NAMALWA (cell line): Measurements from ENCODE around the gene SCUBE2.
"Not testable (repeated sequence)": the region's sequence is repeated elsewhere in the genome, so short reads cannot be mapped to it uniquely, and the experiment has no call there.

Experiments
- DNase-seq: peaks from one replicate; pipeline ENCODE4 v3.0.0-alpha.2; 2015; ENCODE audit warnings: low spot score

SCUBE2 gene

DNA sequence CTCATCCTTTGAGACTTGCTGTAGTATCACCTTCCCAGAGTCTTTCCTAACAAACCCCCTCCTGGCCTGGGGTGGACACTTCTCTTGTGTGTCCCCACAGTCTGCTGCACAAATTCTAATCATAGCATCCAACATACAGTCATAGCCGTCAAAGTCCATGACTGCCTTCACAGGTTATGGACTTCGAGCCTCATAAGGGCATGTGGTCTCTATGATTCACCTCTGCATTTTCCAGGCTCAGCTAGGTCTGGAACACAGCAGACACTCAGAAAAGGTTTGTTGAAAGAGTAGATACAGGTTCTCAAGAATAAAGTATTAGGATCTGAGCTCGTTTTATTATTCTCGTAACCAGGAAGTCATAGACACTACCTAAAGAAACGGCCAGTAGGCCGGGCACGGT is 13.2 kb upstream of the SCUBE2 start:
- no peak for DNase-seq

DNA sequence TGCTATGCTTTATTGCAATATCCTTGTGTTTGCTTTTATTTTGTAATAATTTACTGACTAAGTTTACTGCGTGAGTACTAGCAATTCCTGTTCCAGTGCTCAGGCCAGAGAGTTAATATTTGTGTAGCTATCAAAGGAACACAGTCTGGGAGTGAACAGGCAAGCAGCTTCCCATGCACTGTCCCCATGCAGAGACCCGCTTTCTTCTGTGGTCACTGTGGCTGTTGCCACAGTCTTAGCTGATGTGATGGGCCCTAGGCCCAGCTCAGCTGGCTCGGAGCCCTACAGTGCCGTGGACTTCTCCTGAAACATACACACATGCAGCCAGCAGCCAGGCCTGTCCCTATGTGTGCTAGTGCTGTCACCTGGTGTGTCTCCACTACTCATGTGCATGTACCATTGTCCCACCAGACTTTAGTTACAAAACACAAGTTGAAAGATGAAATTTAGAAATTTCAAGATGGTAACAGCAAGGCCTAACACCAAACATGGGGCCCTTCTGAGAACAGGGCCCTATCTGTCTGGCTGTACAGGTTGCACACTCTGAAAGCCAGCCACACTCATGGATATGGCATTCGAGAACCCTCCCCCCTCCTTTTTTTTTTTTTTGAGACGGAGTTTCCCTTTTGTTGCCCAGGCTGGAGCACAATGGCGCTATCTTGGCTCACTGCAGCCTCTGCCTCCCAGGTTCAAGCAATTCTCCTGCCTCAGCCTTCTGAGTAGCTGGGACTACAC is 12.3 kb upstream of the SCUBE2 start:
- no peak for DNase-seq

DNA sequence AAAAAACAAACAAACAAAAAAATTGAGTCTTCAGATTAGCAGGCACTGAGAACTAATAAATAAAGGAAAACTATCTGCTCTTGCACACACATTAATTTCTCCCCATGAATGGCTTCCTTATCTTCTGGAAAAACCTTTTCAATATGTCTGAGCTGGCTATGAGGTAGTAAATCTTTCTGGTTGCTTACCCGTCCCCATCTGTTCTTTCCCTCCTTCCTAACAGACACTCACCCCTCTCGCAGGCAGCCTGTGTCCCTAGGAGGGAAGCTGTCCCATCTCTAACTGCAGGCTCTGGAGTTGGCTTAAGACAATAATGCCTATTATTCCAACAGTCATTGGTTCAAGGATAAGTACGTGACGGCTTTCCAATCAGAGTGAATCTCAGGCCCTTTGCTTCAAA is 8.2 kb upstream of the SCUBE2 start:
- DNase-seq, result no peak

DNA sequence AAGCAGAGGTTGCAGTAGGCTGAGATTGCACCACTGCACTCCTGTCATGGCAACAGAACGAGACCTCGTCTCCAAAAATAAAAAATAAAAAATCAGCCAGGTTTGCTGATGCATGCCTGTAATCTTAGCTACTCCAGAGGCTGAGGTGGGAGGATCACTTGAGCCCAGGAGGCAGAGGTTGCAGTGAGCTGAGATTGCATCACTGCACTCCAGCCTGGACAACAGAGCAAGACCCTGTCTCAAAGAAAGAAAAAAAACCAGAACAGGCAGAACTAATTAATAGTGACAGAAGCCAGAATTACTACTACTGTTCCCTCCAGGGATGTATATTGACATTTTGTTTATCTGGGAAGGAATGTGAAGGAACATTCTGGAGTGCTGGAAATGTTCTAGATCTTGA is 7.1 kb upstream of the SCUBE2 start:
- not testable (repeated sequence) for DNase-seq

DNA sequence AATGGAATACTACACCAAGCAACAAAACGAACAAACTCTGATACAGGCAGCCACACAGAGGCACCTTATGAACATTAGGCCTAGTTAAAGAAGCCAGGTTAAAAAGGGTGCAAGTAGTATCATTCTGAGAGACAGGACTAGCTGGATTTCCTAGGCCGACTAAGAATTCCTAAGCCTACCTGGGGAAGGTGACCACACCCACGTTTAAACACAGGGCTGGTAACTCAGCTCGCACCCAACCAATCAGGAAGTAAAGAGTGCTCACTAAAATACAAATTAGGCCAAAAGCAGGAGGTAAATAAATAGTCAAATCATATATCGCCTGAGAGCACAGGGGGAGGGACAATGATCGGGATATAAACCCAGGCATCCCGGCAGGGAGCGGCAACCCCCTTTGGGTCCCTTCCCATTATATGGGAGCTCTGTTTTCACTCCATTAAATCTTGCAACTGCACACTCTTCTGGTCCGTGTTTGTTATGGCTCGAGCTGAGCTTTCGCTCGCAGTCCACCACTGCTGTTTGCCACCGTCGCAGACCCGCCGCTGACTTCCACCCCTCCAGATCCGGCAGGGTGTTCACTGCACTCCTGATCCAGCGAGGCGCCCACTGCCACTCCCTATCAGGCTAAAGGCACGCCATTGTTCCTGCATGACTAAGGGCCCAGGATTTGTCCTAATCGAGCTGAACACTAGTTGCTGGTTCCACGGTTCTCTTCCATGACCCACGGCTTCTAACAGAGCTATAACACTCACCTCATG is 6.0 kb upstream of the SCUBE2 start:
- not testable (repeated sequence) for DNase-seq

DNA sequence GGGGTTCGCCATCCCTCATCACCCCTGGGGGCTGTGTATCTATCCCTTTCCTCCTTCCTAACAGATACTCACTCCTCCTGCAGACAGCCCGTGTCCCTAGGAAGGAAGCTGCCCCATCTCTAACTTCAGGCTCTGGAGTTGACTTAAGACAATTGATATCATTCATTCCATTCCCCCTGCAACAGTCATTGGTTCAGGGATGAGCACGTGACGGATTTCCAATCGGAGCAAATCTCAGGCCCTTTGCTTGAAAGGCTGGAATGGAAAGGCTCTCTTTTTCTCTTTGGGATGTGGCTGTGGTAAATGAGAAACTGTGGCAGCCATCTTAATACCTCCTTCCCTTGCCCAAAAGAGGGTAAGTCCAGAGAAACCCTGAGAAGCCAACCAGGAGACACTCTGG is 5.0 kb upstream of the SCUBE2 start:
- DNase-seq, result no peak

DNA sequence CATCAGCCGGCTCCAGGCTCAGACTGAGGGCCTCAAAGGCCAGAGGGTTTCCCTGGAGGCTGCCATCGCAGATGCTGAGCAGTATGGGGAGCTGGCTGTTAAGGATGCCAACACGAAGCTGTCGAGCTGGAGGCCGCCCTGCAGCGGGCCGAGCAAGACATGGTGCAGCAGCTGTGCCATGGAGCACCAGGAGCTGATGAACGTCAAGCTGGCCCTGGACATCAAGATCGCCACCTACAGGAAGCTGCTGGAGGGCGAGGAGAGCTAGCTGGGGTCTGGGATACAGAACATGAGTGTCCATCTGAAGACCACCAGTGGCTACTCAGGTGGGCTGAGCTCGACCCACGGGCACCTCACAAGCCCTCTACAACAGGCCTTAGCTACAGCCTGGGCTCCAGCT is 4.0 kb upstream of the SCUBE2 start:
- DNase-seq, result no peak

DNA sequence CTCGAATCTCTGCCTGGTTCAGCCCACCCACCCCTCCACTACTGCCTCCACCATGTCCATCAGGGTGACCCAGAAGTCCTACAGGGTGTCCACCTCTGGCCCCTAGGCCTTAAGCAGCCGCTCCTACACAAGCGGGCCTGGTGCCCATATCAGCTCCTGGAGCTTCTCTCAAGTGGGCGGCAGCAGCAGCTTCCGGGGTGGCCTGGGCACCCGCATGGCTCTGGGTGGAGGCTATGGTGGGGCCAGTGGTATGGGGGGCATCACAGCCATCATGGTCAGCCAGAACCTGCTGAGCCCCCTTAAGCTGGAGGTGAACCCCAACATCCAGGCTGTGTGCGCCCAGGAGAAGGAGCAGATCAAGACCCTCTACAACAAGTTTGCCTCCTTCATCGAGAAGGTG is 3.0 kb upstream of the SCUBE2 start:
- no peak for DNase-seq

DNA sequence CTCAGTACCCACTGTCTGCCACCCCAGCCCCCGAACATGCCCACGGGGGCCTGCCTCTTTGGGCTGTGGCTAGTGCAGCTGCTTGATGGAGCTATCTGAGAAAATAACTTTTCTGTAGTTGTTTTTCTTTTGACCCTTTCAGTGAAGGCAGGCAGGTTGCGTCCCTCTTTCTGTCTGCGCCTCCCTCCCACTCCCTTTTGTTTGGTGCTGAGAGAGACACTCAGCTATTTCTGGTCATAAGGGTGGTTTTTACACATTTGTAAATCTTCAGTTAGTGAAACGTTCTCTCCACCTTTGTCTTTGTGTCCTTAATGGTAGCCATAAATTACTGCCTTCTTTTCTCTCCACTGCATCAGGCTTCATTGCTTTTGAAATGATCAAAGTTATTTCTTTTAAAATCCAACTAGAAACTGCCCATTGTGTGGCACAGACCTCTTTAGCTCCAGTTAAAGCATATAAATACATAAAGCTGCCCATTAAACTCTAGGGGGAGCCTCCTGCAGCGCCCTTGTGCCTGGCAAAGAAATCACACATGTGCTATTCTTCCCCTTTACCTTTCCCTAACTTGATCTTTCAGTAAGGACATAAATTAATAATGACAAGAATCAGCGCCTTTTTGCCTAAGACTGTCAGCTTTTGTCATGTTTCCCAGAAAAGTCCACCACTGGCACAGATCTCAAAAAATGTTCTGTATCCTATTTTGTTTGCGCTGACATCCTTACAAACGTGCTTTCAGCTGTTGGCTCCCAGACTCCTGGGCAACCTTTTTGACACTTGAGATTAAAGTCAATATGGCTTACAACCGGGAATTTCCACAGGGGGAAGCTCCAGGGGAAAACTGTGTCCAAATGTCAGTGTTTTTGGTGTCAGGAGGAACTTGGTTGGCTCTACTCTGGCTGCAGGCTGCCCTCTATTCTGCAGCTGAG is 1.7 kb upstream of the SCUBE2 start:
- peak; percentile 31 for DNase-seq

DNA sequence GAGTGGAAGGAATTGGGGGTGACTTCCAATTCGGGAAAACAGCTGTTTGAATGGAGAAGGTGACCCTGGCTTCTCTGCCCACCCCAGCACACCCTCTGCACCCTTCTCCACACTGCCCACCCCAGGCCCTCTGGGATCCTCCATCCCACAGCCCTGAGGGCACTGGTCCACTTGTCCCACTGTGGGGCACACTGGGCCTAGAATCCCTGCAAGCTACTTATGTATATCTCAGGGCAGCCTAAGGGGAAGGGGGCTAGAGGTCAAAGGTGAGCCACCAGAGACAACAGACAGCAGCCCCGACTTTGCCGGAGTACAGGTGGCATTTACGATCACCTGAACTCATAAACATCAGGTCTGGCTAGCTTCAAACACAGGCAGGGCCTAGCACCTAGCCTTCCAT is 673 bp upstream of the SCUBE2 start:
- no peak for DNase-seq

DNA sequence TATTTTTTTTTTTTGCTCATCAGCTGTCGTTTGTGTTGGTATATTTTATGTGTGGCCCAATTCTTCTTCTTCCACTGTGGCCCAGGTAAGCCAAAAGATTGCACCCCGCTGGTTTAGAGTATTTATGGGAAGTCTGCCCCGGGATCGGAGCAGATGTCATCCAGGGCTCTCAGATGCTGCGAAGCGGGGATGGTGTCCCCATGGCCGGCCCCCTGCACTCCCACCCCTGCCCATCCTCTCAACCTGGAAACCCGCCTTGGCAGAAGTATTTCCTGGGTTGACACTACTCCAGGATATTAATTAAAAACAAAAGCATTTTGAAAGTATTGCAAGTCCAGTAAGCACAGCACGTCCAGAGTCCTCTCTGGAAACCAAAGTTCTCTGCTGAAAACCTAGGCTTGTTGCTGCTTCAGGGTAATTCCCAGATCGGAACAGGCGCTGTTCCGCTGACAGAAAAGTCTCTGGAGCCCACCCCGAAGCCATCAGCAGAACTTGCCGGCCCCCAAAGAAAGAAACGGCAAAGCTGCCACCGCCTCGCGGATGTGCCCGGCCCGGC is 833 bp downstream of the SCUBE2 start:
- no peak for DNase-seq

DNA sequence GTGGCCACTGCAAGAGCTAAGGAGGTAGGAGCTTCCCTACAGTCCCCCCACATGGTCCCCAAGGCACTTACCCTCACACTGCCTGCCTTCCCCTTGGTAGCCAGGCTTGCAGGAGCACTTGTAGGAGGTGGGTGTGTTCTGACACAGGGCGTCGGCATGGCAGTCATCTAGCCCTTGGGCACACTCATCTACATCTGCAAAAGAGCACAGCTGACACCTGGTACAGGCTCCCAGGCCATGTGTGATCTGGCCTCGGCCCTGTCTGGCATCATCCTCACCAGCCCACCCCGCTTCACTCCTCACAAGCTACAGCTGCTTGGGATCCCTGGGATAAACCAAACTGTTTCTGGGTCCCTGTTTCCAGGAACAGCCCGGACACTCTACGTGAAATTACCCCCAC is 1.8 kb downstream of the SCUBE2 start:
- DNase-seq, result no peak

DNA sequence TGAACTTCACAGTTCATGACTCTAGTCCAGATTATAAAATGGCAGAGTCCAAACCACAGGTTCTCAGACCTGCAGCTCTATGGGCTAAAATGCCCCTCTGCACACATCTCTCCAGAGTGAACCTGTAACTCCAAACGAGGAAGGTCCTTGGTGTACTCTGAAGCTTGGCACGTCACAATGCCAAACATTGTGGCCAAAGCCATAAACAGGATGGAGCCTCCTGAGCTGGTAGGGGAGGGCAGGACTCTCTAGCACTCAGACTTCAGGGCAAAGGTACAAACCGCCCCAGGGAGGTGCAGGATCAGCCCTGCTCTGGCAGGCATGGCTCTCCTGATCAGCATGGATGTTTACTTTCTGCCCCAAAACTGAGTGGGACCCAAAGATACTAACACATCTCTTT is 2.3 kb downstream of the SCUBE2 start:
- no peak for DNase-seq

DNA sequence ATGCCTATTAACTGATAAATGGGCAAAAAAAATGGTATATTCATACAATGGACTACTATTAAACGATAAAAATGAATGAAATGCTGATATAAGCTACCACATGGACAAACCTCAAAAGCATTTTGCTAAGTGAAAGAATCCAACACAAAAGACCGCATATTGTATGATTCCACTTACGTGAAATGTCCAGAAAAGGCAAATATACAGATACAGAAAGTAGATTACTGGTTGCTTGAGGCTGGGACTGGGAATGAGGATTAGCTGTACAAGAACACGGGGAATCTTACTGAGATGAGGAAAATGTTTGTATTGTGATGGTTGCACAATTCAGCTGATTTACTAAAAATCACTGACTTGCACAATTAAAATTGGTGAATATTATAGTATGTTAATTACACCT is 8.8 kb downstream of the SCUBE2 start:
- DNase-seq, result no peak

DNA sequence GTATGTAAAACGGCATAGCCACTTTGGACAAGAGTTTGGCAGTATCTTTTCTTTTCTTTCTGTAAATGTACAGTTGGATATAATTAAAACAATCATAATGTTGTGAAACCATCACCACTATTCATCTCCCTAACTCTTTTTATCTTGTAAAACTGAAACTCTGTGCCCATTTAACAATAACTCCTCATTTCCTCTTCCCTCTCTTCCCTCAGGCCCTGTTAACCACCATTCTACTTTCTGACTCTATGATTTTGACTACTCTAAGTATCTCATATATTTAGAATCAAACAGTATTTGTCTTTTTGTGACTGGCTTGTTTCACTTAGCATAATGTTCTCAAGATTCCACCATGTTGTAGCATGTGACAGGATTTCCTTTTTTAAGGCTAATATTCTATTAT is 10.2 kb downstream of the SCUBE2 start:
- DNase-seq, result no peak

DNA sequence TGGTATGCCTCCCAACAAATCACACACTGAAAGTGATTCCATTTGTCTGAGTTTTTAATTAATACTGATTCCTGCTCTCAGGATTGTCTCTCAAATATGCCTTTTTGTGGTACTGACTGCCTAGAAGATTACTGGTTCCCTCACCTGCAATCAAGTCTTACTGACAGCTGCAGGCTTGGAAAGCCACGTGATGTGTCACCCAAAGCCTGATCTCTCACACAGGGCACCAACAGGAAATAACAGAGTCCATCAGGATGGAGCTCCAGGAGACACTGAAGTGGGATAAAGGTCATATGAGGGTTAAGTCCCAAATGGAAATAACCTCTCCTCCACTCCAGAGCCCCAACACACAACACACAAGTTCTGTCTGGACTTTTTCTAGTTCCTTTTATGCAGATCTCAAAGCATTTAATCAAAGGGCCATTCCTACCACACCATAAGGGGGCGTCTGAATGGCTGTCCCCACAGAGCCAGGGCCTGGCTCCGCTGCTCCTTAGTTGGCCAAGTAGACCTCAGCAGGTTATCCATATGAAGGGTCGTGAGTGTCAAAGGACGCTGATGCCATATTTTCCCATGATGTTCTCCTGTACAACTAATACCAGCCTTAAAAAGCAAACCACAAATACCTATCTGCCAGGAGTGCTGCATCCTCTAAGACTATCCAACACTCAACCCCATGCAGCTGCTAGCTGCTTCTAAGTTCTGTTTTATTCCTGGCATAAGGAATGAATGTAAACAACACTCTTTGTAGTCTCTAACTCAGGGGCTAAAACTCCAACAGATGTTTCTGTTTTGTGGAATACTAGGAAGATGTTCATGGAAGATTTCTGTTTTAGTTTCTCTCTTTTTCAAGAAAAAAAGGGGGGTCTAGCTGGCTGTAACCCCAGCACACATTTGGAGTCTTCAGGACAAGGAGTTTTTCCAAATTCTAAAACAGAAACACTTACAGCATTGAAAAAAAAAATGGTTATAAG is 13.0 kb downstream of the SCUBE2 start:
- DNase-seq, result no peak

DNA sequence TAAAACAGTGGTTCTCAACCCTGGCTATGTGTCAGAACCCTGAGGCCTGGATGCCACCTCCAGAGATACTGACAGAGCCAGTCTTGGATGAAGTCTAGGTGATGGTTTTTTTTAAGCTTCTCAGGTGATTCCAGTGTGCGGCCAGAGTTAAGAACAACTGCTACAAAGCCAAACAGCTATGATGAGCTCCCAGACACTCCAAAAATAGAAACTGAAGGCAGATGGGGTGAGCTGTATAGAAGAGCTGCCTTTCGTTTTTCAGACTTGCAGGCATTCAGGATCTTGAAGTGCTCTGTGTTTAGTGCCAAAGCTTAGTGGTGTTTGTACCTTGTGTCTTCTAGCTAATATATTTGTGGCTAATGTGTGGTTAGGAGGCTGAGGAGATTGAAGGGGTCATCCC is 14.2 kb downstream of the SCUBE2 start:
- DNase-seq, result no peak

DNA sequence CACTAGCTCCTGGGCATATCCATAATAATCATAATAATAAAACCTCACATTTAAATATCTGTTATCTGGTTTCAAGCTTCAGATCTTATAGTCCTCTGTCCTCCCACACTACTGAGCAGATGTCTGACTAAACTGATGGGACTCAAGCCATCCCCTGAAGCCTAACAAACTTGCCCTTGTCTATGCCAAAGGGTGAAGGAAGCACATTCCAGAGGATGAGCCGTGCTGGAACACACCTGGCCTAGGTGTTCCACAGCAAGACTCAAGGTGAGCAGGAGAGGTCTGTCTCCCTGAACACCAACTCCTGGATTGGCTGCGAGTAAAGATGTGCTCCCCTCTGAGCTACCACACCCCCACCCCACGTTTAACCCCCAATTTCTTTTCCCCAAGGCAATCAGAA is 14.7 kb downstream of the SCUBE2 start:
- no peak for DNase-seq

DNA sequence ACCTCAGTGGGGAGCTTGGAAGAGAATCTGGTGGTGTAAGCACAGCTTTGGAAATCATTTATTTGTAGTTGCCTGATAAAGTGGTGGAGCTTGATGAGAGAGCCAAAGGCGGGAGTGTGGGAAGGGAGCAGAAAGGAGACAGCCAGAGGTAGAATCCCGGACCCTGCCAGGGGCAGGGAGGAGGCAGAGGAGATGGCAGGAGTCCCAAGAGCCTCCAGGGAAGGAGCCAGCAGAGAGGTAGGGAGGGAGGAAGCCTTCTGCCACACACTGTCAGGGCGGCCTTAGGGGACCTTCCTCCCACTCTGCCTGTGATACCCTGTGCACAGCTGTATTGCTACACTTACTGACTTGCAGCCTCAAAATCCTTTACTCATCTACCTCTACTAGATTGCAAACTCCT is 15.4 kb downstream of the SCUBE2 start:
- no peak for DNase-seq

DNA sequence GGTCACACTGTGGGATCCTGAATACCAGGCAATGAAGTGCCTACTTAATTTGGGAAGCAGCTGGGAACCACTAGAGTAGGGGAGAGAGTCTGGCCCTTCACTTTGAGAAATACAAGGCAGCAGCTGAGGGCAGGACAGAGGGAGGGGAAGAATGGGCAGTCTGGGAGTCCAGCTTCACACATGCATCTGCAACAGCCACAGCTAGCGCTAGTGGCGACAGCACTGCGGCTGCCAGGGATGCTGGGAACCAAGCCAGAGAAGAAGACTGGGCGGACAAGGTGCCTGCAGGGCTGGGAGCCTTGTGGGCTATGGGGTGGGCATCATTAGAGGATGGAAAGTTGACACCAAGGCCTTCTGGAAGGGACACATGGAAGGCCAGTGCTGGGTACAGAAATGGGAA is 15.8 kb downstream of the SCUBE2 start:
- no peak for DNase-seq

DNA sequence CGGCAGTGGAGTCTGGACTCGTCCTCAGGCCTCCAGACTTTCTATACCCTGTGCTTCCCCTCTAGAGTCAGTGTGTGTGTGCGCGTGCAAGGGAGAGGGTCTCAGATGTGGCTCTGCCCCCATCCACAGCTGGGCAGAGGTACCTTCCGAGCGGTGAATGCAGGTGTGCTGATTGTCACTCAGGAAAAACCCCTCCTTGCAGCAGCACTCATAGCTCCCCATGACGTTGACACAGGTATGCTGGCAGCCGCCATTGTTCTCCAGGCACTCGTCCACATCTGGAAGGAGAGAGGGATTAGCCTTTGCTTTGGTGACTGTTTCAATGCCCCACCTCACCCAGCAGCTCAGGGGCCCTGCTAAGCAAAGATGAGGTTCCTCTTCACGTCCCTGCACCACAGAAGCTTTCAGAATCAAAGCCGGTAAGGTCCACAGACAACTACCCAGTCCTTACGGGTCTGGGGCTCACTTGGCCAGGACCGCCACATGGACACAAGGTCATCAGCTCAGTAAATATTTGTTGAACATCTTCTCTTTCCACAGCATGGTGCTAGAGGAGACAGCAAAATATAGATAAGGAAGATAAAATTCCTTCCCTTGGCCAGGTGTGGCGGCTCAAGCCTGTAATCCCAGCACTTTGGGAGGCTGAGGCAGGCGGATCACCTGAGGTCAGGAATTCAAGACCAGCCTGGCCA is 16.9 kb downstream of the SCUBE2 start:
- DNase-seq, result no peak
